ENCODE results near the gene GFAP.

GFAP gene

GRCh38 chr17:44915321-44915726 is at the start of gene GFAP:
Gene GFAP, minus strand, starts transcription at chr17:44915500. Its CDS starts 14 bp downstream, at chr17:44915486.
- no peak for TF ChIP-seq CTCF (conservative IDR thresholded peaks at IDR 0.05; ENCODE audit: low read depth, low read length)
- no peak within 1 kb of the TSS for H3K4me3 ChIP-seq (ENCODE audit: low read depth, low read length)
- DNase-seq (ENCODE audit: low read depth): no peak

GRCh38 chr17:44961921-44962350 is 46.6 kb upstream of the GFAP start:
- TF ChIP-seq CTCF (conservative IDR thresholded peaks at IDR 0.05; ENCODE audit: low read depth, low read length): peak; percentile 40
- no peak overlapping the region for H3K4me3 ChIP-seq (ENCODE audit: low read depth, low read length)
- DNase-seq (ENCODE audit: low read depth): peak; percentile 37

DNA sequence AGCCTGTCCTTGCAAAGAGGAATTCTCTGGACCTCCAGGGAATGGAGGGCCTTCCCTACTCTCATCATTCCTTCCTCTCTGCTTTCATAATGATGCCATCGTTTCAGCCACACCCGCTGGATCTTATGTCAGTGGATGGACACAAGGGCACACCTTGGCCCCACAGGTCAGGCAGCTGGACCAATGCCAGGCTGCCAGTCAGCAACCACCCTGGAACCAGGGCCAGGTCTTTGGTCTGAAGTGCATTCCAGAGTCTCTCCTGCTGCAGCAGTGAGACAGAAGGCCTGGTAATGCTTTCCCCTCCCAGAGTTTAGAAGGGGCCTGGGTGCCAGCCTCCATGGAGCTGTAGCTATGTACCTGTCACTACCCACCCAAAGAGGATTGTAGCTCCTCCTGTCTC is 45.4 kb upstream of the GFAP start:
- DNase-seq (ENCODE audit: low read depth): no peak
- no peak for TF ChIP-seq CTCF (conservative IDR thresholded peaks at IDR 0.05; ENCODE audit: low read depth, low read length)
- H3K4me3 ChIP-seq (ENCODE audit: low read depth, low read length): no peak overlapping the region

- TF ChIP-seq CTCF (conservative IDR thresholded peaks at IDR 0.05; ENCODE audit: low read depth, low read length): no peak
- no peak for DNase-seq (ENCODE audit: low read depth)
- H3K4me3 ChIP-seq (ENCODE audit: low read depth, low read length): peak overlapping the region; percentile 42
Measured at GRCh38 chr17:44959821-44960531, 44.7 kb upstream of the GFAP start.

GRCh38 chr17:44956998-44957981 is 42.0 kb upstream of the GFAP start:
- DNase-seq (ENCODE audit: low read depth): no peak
- H3K4me3 ChIP-seq (ENCODE audit: low read depth, low read length): no peak overlapping the region
- no peak for TF ChIP-seq CTCF (conservative IDR thresholded peaks at IDR 0.05; ENCODE audit: low read depth, low read length)

DNA sequence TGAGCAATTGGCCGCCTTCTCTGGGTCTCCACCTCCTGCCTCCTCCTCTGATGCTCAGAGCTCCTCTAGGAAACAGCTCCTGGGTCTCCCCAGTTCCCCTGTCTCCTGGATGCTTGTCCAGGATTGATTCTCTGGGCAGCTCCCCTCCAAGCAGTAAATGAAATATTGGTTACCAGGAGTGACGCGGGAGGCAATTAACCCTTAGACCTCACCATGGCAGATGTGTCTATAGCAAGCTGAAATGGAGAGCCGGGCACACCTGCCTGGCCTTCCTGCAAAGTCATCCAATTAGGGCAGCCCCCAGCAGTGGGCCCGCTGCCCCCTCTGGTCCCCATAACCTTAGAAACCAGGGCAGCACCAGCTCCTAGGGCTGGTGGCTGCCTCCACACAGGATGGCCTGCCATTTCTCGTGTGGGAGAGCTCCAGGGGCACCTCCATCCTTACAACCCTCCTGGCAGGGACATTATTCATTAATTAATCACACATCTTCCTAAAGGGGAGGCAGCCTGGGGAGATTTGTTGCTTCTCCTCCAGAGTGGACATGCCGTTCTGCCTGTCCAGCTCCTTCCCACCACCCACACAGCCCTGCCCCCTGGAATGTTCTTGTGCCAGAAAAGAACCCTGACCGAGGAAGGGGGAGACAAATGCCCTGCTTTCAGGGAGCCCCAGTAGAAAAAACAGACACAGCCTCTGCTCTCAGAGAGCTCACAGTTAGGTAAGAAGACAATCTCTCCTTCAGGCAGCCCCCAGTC is 40.5 kb upstream of the GFAP start:
- peak; percentile 36 for DNase-seq (ENCODE audit: low read depth)
- H3K4me3 ChIP-seq (ENCODE audit: low read depth, low read length): no peak overlapping the region
- TF ChIP-seq CTCF (conservative IDR thresholded peaks at IDR 0.05; ENCODE audit: low read depth, low read length): no peak

All from choroid plexus epithelial cell (primary cell).